NCI-H524 (cell line): ENCODE results near the gene HDAC6.
"Not testable (repeated sequence)": the region's sequence is repeated elsewhere in the genome, so short reads cannot be mapped to it uniquely, and the experiment has no call there.

ENCODE experiments used
- DNase-seq, 2 experiments: peaks; one replicate each; lab custom pipeline; 2025; lab: John Stamatoyannopoulos, UW

HDAC6 gene

GRCh38 chrX:48789366-48790220 is 12.3 kb upstream of the HDAC6 start:
- DNase-seq = no peak

GRCh38 chrX:48790477-48790876 is 11.4 kb upstream of the HDAC6 start:
- DNase-seq = no peak

- no peak for DNase-seq
Observed at GRCh38 chrX:48791063-48791820, 10.6 kb upstream of the HDAC6 start.

- DNase-seq = no peak
Observed at GRCh38 chrX:48792219-48792618, 9.6 kb upstream of the HDAC6 start.

GRCh38 chrX:48793935-48794334 is 7.9 kb upstream of the HDAC6 start:
- no peak for DNase-seq

GRCh38 chrX:48794340-48794910 is 7.4 kb upstream of the HDAC6 start:
- no peak for DNase-seq

- no peak for DNase-seq
Observed at GRCh38 chrX:48794911-48795515, 6.9 kb upstream of the HDAC6 start.

- no peak for DNase-seq
Observed at GRCh38 chrX:48798318-48798717, 3.5 kb upstream of the HDAC6 start.

GRCh38 chrX:48800574-48801279 is 1.1 kb upstream of the HDAC6 start:
- DNase-seq = peak in 1 of 2 experiments; percentile 24

- peak; percentile 87 to 90 for DNase-seq
Observed at GRCh38 chrX:48802089-48802904, 430 bp downstream of the HDAC6 start.

GRCh38 chrX:48802905-48803200 is 986 bp downstream of the HDAC6 start:
- no peak for DNase-seq

GRCh38 chrX:48806081-48806480 is 4.2 kb downstream of the HDAC6 start:
- peak in 1 of 2 experiments; percentile 5 for DNase-seq

GRCh38 chrX:48813644-48814043 is 11.8 kb downstream of the HDAC6 start:
- DNase-seq = no peak

GRCh38 chrX:48814722-48815121 is 12.9 kb downstream of the HDAC6 start:
- no peak for DNase-seq

- DNase-seq = no peak
Observed at GRCh38 chrX:48815266-48815665, 13.4 kb downstream of the HDAC6 start.

- peak in 1 of 2 experiments; percentile 19 for DNase-seq
Observed at GRCh38 chrX:48816014-48816810, 14.3 kb downstream of the HDAC6 start.

GRCh38 chrX:48818098-48818497 is 16.2 kb downstream of the HDAC6 start:
- DNase-seq = no peak

GRCh38 chrX:48818866-48819265 is 17.0 kb downstream of the HDAC6 start:
- DNase-seq = no peak

GRCh38 chrX:48819394-48819793 is 17.5 kb downstream of the HDAC6 start:
- DNase-seq = not testable (repeated sequence)

- no peak for DNase-seq
Observed at GRCh38 chrX:48823053-48823452, 21.2 kb downstream of the HDAC6 start.
